ENCODE measurements around the gene VIL1.

DNA sequence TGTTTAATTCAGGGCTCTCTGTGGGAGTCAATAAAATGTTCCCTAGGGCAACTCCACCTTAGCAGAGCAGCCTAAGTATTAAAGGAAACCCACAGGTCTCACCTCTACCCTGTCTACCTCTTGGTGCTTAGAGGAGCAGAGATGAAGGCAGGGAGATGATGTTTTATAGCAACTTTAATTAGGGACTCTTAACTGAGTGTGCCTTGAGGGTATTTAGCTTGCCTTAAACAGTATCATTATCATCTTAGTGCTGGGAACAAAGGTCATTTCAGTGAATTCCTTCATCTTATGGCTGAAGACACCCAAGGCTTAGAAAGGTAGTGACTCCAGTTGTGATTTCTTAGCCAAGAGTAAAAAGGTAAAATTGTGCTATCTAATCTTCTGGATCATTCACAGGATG lies 26.7 kb downstream of the VIL1 start:
- TF ChIP-seq, protein P1, sequence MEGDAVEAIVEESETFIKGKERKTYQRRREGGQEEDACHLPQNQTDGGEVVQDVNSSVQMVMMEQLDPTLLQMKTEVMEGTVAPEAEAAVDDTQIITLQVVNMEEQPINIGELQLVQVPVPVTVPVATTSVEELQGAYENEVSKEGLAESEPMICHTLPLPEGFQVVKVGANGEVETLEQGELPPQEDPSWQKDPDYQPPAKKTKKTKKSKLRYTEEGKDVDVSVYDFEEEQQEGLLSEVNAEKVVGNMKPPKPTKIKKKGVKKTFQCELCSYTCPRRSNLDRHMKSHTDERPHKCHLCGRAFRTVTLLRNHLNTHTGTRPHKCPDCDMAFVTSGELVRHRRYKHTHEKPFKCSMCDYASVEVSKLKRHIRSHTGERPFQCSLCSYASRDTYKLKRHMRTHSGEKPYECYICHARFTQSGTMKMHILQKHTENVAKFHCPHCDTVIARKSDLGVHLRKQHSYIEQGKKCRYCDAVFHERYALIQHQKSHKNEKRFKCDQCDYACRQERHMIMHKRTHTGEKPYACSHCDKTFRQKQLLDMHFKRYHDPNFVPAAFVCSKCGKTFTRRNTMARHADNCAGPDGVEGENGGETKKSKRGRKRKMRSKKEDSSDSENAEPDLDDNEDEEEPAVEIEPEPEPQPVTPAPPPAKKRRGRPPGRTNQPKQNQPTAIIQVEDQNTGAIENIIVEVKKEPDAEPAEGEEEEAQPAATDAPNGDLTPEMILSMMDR (conservative IDR thresholded peaks at IDR 0.05; ENCODE audit: low read depth, low read length), result no peak
- TF ChIP-seq EZH2 (IDR thresholded peaks at IDR 0.05; ENCODE audit: low read length, unreplicated experiment), result no peak
- no peak for TF ChIP-seq EZH2phosphoT487 (IDR thresholded peaks at IDR 0.05; ENCODE audit: borderline replicate concordance, low read length)
